ENCODE results near the gene ADCY10.

DNA sequence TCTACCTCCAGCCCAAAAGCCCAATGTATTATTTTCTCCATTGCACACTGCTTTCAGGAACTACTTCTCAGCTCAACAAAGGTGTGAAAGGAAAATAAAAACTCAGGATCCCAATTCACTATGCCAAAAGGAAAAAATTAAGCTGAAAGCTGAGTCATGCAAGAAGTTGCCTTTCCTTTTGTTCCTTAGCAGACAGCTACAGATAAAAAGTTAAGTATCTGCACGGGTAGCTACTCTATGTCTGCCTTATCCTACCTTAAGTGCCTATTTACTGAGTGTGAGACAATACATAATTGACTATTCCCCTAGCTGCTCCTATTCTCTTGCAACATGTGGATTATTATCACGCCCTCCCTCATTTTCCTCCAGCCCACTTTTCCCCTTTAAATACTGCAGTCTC, 84.1 kb downstream of the ADCY10 start:
- TF ChIP-seq, protein P1, sequence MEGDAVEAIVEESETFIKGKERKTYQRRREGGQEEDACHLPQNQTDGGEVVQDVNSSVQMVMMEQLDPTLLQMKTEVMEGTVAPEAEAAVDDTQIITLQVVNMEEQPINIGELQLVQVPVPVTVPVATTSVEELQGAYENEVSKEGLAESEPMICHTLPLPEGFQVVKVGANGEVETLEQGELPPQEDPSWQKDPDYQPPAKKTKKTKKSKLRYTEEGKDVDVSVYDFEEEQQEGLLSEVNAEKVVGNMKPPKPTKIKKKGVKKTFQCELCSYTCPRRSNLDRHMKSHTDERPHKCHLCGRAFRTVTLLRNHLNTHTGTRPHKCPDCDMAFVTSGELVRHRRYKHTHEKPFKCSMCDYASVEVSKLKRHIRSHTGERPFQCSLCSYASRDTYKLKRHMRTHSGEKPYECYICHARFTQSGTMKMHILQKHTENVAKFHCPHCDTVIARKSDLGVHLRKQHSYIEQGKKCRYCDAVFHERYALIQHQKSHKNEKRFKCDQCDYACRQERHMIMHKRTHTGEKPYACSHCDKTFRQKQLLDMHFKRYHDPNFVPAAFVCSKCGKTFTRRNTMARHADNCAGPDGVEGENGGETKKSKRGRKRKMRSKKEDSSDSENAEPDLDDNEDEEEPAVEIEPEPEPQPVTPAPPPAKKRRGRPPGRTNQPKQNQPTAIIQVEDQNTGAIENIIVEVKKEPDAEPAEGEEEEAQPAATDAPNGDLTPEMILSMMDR (IDR thresholded peaks at IDR 0.05; ENCODE audit: low read length): no peak
- TF ChIP-seq EZH2 (IDR thresholded peaks at IDR 0.05; ENCODE audit: borderline replicate concordance, low read length): no peak

All from OCI-LY1 (cell line).